Activated CD4-positive, alpha-beta T cell treated with anti-CD3 and anti-CD28 coated beads, Interleukin-2, Interleukin-6, amounts not matched to agents 100 ng/mL and 50 ng/mL, durations not matched to agents 16 hours and 8 hours (primary cell): ENCODE measurements around the gene HOXC4.
"Not testable (repeated sequence)": the region's sequence is repeated elsewhere in the genome, so short reads cannot be mapped to it uniquely, and the experiment has no call there.

Source experiments
- DNase-seq: peaks from one replicate; pipeline ENCODE4 v3.0.0-alpha.2; 2020

Gene HOXC4

DNA sequence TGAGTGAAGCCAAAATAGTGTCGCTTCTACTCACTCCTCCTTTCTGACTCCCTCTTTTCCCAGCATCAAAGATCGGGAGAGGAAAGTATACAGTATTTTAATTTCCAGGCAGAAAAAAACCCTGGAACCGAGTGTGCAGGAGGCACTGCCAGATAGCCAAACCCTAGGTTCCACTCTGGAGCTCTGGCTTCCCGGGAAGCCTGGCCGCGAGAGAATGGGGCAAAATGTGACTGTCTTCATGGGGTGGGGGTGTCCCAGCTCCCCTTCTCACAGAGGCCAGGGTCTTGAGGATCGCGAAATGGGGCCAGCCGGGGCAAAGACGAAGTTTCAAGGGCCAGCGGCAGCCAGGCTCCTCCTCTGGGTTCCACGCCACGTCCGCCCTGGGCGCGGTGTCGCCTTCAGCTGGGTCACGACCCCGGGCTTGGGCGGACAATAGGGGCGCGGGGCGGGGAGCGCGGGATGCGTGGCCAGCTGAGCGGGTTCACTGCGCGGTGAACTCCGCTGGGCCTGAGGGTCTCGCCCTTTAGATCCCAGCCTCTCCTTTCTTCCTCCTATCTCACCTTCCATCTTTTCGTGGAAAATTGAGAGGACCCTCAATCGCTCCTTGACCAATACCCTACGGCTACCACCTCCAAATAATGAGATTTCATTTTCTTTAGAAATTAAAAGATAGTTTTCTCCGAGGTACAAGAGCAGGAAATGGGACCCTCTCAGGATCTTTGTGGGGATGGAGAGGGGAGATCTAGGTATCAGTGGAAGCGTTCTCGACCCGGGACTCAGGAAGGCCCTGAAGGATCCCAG is 6.7 kb downstream of the HOXC4 start:
- DNase-seq = no peak

DNA sequence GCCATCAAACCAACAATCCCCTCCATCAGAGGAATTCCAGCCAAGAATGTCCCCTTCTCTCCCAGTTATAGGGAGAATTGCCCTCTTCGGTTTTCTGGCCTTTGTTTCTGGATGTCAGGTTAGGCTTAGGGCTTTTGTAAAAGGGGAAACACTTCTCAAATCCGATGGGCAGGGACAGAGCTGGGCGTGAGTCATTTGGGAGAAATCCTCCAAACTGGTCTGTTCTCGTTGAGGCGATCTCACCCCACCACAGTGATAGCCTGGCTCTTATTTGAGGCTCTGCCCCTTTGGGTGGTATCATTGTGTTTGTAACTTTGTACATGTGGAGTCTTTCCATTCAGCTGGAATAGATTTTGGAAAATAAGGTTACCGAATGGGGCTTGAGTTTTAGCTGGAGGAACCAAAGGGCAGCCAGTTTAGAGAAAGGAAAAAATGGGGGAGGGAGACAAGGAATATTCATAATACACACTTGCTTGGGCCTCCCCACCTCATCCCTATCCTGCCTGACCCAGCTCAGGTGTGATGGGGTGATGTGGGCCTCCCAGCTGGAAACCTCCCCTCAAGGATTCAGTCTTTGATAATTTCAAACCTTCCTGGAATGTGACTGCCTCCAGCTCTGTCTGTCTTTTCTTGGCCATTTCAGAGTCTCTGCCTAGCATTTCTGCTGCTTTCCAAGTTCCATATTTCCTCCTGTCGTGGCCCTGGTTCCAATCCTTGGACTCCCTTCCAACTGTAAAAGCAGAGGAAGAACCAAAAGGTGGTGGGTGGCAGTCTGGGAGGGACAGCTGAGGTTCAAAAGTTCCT is 7.5 kb downstream of the HOXC4 start:
- DNase-seq = no peak

- no peak for DNase-seq
These were observed 12.0 kb downstream of the HOXC4 start for GRCh38 chr12:54065677-54066076.

DNA sequence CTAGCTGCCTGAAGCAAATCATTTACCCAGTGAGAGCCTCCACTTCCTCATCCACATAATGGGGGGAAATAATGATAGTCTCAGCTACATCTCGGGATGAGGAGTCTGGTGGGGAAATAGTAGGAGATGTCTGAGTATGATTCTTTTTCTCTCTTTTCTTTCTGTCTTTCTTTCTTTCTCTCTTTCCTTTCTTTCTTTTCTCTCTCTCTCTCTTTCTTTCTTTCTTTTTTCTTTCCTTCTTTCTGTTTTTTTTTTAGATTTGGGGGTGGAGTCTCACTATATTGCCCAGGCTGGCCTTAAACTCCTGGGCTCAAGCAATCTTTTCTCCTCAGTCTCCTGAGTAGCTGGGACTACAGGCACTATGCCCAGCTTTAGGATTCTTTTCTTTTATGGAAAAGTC is 12.8 kb downstream of the HOXC4 start:
- DNase-seq = no peak

DNA sequence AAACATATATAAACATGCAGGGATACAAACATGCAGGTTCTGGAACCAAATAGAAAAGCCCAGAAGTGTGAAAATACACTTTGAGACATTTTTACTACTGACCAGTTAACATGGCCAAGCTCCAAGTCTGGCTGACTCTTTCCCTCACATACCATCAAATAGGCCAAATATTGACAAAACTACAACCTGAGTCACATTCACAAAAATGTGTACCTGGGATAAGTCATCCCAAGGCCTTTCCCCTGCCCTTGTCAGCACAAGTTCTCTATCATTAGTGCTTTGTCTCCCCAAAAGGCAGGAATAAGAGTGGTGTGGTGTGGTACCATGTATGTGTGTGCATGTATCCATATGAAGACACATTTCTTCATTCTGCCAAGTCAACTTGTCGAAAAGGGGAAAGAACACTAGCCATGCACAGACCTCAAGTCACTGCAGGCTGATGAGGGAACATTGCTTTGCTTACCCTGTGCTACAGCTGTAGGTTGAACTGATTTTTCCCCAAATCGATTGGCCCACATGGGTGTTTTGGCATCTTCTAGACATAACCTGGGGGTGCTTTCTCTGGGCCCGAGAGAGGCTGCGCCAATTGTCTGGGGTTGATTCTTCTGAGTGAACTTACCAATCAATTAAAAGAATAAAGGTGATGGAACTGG is 14.9 kb downstream of the HOXC4 start:
- no peak for DNase-seq

DNA sequence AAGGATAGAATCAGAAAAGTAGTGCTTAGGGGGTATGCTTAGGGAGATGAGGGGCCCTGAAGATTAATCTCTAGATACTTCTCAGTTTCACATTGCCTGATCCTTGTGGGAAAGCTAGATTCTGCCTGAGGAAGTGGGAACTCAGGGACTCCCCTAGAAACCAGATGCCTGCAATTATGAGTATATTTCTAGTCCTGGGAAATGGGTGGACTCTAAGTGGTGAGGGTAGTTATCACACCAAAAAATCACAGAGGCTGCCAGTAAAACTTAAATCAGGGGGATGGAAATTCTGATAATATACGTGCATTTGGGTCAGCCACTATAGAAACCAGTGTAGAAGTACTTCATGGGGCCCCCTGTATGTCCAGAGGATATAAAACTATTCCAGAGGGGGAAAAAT is 18.3 kb downstream of the HOXC4 start:
- DNase-seq = no peak

DNA sequence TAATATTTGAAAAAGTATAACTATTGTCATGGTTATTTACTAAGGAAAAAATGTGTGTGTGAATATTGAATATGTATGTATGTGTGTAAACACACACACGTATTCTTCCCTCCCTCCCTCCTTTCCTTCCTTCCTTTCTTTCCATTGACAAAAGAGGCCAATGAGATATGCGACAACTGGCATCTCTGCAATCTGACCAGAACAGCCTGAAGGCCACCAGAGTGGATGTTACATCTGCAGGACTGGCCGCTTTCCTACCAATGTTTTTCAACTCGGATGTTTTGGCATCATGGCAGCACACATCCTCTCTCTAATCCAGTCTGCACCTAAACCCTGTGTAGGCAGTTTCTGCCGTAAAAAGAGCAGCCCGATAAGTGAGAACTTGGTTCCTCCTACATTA is 20.7 kb downstream of the HOXC4 start:
- no peak for DNase-seq

DNA sequence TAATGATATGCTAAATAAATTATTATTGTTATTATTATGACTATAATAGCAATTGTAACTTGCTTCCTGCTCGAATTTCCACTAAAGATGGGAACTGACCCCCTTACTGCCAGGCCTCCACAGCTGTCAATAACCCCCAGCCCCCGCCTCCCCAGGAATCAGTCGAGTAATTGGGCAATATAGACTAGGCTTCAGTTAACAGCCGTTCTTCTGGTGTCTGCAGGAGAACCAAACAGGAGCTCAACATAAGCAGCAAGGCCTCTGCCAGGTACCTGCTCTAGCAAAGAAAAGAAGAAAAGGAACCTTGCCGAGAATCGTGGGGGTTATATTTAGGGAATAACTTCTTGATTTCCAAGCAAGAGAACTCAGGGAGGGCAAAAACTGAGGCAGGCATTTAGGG is 21.8 kb downstream of the HOXC4 start:
- no peak for DNase-seq

DNA sequence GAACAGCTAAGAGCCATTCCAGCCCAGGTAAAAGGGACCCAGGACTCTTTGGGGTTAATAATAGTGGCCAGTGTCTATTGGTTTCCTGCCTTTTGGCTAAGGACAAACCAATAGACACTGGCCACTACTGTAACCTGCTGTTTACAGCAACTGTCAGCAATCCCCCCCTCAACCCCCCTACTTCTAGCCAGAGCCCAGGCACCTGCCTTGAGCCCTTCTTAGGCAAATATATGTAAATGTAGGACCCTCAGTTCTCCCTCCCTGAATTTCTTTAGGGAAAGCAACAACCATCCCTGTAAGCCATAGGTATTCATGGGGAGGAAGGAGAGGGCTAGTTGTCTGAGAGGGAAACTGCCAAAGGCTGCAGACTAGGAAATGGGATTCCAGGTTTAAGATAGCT is 22.3 kb downstream of the HOXC4 start:
- no peak for DNase-seq

DNA sequence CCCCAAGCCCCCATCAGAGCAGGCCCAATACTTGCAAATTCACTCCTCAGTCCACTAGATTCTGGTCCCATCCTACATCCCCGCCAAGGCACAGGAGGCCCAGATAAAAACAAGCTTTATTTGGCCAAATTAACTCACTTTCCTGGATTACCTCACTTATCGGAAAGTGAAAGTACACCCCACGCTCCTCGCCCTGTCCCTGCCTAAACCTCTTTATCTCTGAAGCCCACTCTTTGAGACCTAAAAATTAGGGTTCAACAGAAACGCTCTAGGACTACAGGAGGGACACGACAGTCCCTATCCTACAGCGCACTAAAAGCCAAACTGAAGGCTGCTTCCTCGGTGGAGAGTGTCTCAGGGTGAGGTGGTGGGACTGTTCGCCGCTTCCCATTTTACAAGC is 24.2 kb downstream of the HOXC4 start:
- not testable (repeated sequence) for DNase-seq

DNA sequence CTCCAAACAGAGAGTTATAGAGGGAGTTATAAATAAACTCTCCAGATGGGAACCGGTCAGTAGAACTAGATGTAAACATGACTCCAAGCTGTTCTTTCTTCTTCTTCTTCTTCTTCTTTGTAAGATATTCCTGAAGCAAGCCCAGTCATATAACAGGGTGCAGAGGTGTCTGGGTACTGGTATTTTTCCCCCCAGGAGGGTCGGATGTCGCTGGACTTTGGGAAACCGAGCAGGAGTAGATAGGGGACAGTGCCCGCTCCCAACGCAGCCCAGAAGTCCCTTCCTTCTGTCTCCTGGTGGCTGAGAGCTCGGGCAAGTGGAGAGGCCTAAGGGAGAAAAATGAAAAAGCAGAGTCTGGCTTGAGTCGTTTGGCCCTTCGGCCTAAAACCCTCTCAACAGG is 25.5 kb downstream of the HOXC4 start:
- DNase-seq = not testable (repeated sequence)

- not testable (repeated sequence) for DNase-seq
These were observed 26.6 kb downstream of the HOXC4 start for GRCh38 chr12:54080008-54080924.

DNA sequence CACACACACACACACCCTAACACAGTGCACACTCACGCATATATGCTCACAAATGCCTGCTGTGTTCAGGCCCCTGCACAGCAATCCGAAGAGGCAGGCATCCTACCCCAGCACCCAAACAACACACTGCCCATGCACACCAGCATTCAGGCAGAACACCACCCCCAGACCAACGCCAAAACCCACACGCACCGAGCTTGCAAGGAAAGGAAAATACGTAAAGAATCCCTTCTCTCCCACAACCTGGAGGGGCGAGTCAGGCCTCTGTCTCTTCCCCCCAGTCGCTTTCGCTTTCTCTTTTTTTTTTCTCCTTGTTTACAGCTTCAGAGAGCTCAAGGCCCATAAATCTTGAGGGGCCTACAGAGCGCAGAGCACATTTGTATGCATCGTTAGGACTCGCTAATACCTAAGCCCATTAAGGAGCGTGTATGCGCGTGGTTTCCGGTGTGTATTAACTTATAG is 27.4 kb downstream of the HOXC4 start:
- not testable (repeated sequence) for DNase-seq

DNA sequence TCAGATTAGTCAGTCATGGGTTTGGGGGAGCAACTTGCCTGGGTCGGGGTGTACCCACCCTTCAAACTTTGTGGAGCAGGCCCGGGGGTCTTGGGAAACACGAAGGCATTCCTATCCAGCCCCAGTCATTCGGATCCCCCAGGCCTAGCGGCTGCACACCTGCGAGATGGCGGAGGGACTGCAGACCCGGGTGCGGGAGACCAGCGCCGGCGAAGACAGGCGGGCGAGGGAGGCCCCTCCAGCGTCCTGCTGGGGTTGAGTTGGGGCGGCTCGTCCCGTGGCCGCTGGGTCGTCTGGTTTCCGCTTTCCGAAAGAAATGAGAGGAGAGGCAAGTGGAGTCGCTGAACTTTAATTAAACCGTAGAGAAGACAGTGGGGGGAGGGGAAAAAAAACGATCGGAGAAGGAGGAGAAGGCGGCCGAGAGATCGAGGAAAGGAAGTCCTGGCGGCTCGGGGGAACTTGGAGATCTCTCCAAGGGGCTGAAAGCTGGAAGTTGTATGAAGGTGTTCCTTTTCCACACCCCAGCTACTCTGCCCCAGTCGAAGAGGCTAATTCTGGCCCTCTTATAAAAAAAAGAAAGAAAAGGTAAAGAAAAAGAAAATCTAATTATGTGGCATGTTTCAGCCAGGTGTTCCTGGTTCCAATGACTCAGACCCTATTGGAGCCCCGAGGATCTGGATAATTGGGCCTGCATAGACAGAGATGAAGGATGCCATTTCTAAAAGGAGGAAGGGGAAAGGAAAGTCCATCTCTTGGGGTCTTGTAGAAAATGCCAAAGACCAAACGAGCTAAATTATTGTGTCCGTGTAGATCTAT is 28.2 kb downstream of the HOXC4 start:
- DNase-seq = peak; percentile 25

DNA sequence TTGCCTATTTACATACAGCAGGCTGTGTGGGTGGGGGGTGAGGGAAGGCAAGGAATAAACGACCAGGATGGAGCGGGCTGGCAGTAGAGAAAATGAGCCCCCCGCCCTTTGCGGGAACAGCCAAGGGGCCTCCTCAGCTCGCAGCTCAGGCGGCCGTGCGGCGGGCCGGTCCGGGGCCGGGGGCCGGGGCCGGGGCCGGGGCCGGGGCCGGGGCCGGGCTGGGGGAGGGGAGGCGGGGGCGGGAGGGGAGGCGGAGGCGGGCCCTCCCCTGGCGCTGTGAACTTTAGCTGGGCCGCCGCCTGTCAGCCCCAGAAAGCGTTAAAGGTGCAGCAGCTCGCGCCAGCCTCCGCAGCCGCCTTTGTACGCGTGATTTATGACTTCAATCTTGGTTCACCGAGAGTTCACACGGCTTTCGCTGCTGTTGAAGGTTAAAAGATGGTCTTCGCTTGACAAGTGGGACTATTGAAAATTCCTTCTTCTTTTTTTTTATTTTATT is 28.8 kb downstream of the HOXC4 start:
- DNase-seq = peak; percentile 27

DNA sequence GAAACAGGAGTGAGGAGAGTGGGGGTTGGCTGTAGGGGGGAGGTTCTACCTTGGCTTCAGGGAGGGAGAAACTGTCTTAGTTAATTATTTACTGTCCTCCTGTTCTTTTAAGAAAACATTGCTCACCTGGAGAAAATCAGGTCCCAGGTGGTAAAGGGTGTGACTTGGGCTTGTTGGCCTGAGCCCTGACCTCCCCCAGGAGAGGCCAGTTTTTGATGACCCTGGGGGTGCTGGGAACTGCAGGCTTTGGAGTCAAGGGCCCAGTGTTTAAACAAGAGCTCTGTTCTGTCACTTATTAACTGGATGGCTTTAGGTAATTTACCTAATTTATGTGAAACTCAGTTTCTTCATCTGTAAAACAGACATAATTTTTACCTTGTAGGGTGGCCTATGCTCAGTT is 34.4 kb downstream of the HOXC4 start:
- not testable (repeated sequence) for DNase-seq

- not testable (repeated sequence) for DNase-seq
These were observed 35.8 kb downstream of the HOXC4 start for GRCh38 chr12:54089465-54089864.

GRCh38 chr12:54090312-54090711 is 36.7 kb downstream of the HOXC4 start:
- not testable (repeated sequence) for DNase-seq

DNA sequence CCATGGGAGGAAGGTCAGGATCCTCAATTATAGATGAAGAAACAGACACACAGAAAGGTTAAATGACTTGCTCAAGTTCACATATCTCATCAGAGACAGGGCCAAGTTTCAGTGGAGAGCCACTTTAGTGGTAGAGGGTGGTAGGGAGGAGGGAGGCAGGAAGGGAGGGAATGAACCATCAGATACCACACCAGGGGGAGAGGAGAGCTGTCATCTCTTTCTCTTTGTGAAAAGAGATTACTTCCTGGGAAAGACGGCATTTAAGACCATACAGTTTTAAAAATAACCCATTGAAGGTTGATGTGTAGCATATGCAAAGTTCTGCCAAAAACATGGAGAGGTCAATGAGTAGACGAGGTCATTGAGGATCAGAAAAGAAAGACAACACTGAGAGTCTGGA is 39.3 kb downstream of the HOXC4 start:
- DNase-seq = not testable (repeated sequence)

GRCh38 chr12:54095928-54096327 is 42.3 kb downstream of the HOXC4 start:
- DNase-seq = not testable (repeated sequence)

DNA sequence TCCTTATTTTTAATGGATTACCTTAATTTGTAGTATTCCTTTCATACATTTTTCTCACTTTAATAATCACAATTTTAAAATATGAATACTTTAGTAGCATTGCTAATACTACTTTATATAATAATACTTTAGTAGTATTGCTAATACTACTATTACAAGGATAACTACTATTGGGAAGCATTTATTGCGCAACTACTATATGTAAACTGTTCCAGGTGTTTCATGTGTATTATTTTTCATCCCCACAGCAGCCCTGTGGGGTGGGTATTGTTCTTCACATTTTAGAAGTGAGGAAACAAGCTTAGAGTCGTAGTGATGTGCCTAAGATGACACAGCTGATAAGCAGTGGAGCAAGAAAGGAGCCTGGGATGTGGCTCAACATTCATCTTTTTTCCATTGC is 45.0 kb downstream of the HOXC4 start:
- DNase-seq = not testable (repeated sequence)
